HepG2 (cell line): ENCODE results near the gene MGST2. TPM values are rescaled to one million over a fixed set of nuclear protein-coding genes. Genes with fewer than 3 reads are reported as not detected.

Experiments
- ATAC-seq: fragments of 200-7000 bp; cut with Tn5 transposase; 3 replicates; pipeline ENCODE4 v1.9.1; 2020; ENCODE audit warnings: mild to moderate bottlenecking, moderate library complexity
- BruUV-seq: library from RNA; stranded (reverse); fragments of 400-500 nt; replicated peaks from 2 replicates; lab custom pipeline; 2021; lab: Mats Ljungman, UMichigan
- CTCF ChIA-PET: fragments of 300-600 bp; formaldehyde crosslinking; extraction: SDS; loops from one replicate; lab custom pipeline; 2021; ENCODE audit warnings: low total read pairs, inconsistent platforms, low intra/inter-chr PET ratio; lab: Yijun Ruan, JAX
- POLR2A ChIA-PET: fragments of 350-600 bp; sonication (Branson Sonifier 250); formaldehyde crosslinking; loops from one replicate; lab custom pipeline; 2020; ENCODE audit warnings: antibody characterized with exemption, inconsistent platforms; lab: Yijun Ruan, JAX
- DNase-seq: peaks from one replicate; pipeline ENCODE4 v3.0.0-alpha.2; 2015; ENCODE audit warnings: low spot score
- FAIRE-seq: peaks from 3 replicates; lab custom pipeline; 2011; peaks lifted over from hg19 to GRCh38; lab: Jason Lieb, UNC
- H2AFZ ChIP-seq: one replicate; pipeline ENCODE4 v1.6.1; 2011; ENCODE audit warnings: low read length, inconsistent platforms
- H3K27ac ChIP-seq: fragments of 300-600 bp; 3 replicates; pipeline ENCODE4 v1.8.0; 2011; ENCODE audit warnings: mixed run types, mild to moderate bottlenecking, mixed read lengths, low read length, inconsistent platforms; ENCODE audit not compliant: insufficient read depth; ENCODE audit errors: extremely low read length
- H3K27me3 ChIP-seq, 2 experiments: fragments of 200-600 bp in 1 of 2; 2 replicates in 1 of 2; 3 replicates in 1 of 2; pipeline versions ENCODE4 v1.6.0 to v1.8.0; 2011; ENCODE audit warnings: low read length in 2 of 2, mild to moderate bottlenecking in 2 of 2, moderate library complexity in 2 of 2, inconsistent platforms in 1 of 2; ENCODE audit not compliant: insufficient read depth in 2 of 2, control insufficient read depth in 1 of 2
- H3K36me3 ChIP-seq, 2 experiments: fragments of 200-600 bp in 1 of 2; replicated peaks in 1 of 2; 2 replicates in 1 of 2; 3 replicates in 1 of 2; pipeline versions ENCODE4 v1.5.1 to v1.8.0; 2011; ENCODE audit warnings: low read length in 2 of 2, inconsistent platforms in 1 of 2; ENCODE audit not compliant: insufficient read depth in 2 of 2, control insufficient read depth in 1 of 2
- H3K4me1 ChIP-seq: 2 replicates; pipeline ENCODE4 v1.5.1; 2012; ENCODE audit warnings: low read length, inconsistent platforms; ENCODE audit not compliant: insufficient read depth
- H3K4me2 ChIP-seq: 2 replicates; pipeline ENCODE4 v1.6.0; 2011; ENCODE audit warnings: low read depth, low read length, inconsistent platforms
- H3K4me3 ChIP-seq, 3 experiments: fragments of 200-600 bp in 1 of 3; sonication (generic), shearing (Covaris generic) in 1 of 3; replicated peaks in 1 of 3; 2 replicates each; pipeline ENCODE4 v1.5.1; 2011 to 2016; ENCODE audit warnings: low read length in 3 of 3, inconsistent platforms in 2 of 3, low read depth in 2 of 3, mild to moderate bottlenecking in 2 of 3, control low read depth in 1 of 3, mixed read lengths in 1 of 3; ENCODE audit not compliant: insufficient read depth in 1 of 3
- H3K79me2 ChIP-seq: one replicate; pipeline ENCODE4 v1.6.1; 2011; ENCODE audit warnings: low read length, inconsistent platforms; ENCODE audit not compliant: insufficient read depth
- H3K9ac ChIP-seq: 2 replicates; pipeline ENCODE4 v1.6.0; 2011; ENCODE audit warnings: mild to moderate bottlenecking, low read depth, low read length, inconsistent platforms; ENCODE audit not compliant: insufficient read depth
- H3K9me3 ChIP-seq: 2 replicates; pipeline ENCODE4 v1.5.1; 2012; ENCODE audit warnings: mild to moderate bottlenecking, low read length
- H4K20me1 ChIP-seq: 2 replicates; pipeline ENCODE4 v1.6.0; 2011; ENCODE audit warnings: inconsistent platforms, mild to moderate bottlenecking, low read length, moderate library complexity; ENCODE audit not compliant: insufficient read depth
- ARHGAP35 ChIP-seq: sonication (generic); formaldehyde crosslinking; IDR thresholded peaks from 2 replicates; pipeline ENCODE4 v1.9.0; 2022; ENCODE audit warnings: mild to moderate bottlenecking, inconsistent platforms, moderate library complexity, missing genetic modification reagents, borderline replicate concordance
- ASH2L ChIP-seq: fragments of 300-600, 200-600 bp; sonication (generic); IDR thresholded peaks from 2 replicates; pipeline ENCODE4 v1.7.0; 2017; ENCODE audit warnings: low read depth, mild to moderate bottlenecking, moderate library complexity, mixed read lengths, low read length; ENCODE audit not compliant: insufficient read length
- EHMT2 ChIP-seq: fragments of 200-600 bp; sonication (generic); IDR thresholded peaks from 2 replicates; pipeline ENCODE4 v1.7.0; 2017; ENCODE audit warnings: antibody characterized with exemption, low read depth, low read length, borderline replicate concordance
- GRHL1 ChIP-seq: sonication (generic); formaldehyde crosslinking; conservative IDR thresholded peaks from 2 replicates; pipeline ENCODE4 v1.8.0; 2022; ENCODE audit warnings: missing genetic modification reagents
- KDM4B ChIP-seq: sonication (generic); formaldehyde crosslinking; IDR thresholded peaks from 2 replicates; pipeline ENCODE4 v1.4.0; 2020; ENCODE audit warnings: missing genetic modification reagents
- LCORL ChIP-seq, 2 experiments: fragments of 450-650 bp in 1 of 2; sonication (generic) in 1 of 2; formaldehyde crosslinking in 1 of 2; IDR thresholded peaks; 2 replicates each; pipeline versions ENCODE4 v1.5.0 to v1.6.1; 2017 to 2020; ENCODE audit warnings: antibody characterized with exemption in 1 of 2, missing genetic modification reagents in 1 of 2
- ZNF333 ChIP-seq: sonication (generic); formaldehyde crosslinking; IDR thresholded peaks from 2 replicates; pipeline ENCODE4 v1.4.0; 2020; ENCODE audit warnings: mild to moderate bottlenecking, missing genetic modification reagents, borderline replicate concordance
- WGBS: methylation state at CpG from one replicate; pipeline ENCODE4 v1.1.6; 2017; ENCODE audit warnings: low lambda C conversion rate; 5-methylcytosine and 5-hydroxymethylcytosine counted together
- in situ Hi-C: cut with HindIII; loops from 2 replicates; pipeline ENCODE4 v1.10.0; 2017; ENCODE audit warnings: low pct_unique_long_range_greater_than_20kb; ENCODE audit not compliant: extremely low pct_ligation_motif_present
- intact Hi-C: fragments of 100-400 bp; cut with micrococcal nuclease; formaldehyde crosslinking; loops from one replicate; pipeline ENCODE4 v1.10.0; 2022; ENCODE audit not compliant: unreplicated experiment
- polyA plus RNA-seq, 8 experiments: library from polyadenylated mRNA; depleted of rRNA in 3 of 8; stranded (reverse) in 7 of 8; unstranded in 1 of 8; fragments of >200 nt; fragmentation: Illumina TruSeq in 4 of 8; extraction: Trizol in 4 of 8; gene quantifications; 2 replicates each; pipeline versions ENCODE4 v1.2.1 to v1.2.3, GENCODE V29; 2011 to 2016; ENCODE audit warnings: low read depth in 4 of 8, missing spikeins in 1 of 8, mixed read lengths in 1 of 8; ENCODE audit not compliant: insufficient read depth in 1 of 8
- total RNA-seq, 5 experiments: library from RNA; depleted of rRNA; stranded (reverse); fragments of >200 nt; fragmentation: Illumina TruSeq; extraction: Trizol; gene quantifications; 2 replicates each; pipeline ENCODE4 v1.2.3, GENCODE V29; 2016; ENCODE audit warnings: low read depth in 1 of 5

Gene MGST2
- total and polyA plus RNA-seq, 2 of the 13 experiments (the other 11 are each of a cell fraction or from before 2014, with no cell fraction given), result 205 to 416 TPM

- Histone ChIP-seq H3K4me1 (peaks cover 11% of the 10 kb centered on the region), H3K27ac (no peak overlapping the region), H3K79me2 (no peaks in the 10 kb centered on the region), H4K20me1 (no peaks in the 10 kb centered on the region)
- POLR2A ChIA-PET, result no interaction called here
- DNase-seq, result no peak
- no peak for TF ChIP-seq EHMT2
- TF ChIP-seq KDM4B (CRISPR knock-in tag), result no peak
- TF ChIP-seq ASH2L, result no peak
- no peak for TF ChIP-seq GRHL1 (CRISPR knock-in tag)
- TF ChIP-seq ZNF333 (CRISPR knock-in tag), result no peak
- TF ChIP-seq ARHGAP35 (CRISPR knock-in tag), result no peak
- TF ChIP-seq LCORL (IDR thresholded peaks at IDR 0.05), result no peak
- no peak for TF ChIP-seq LCORL (CRISPR knock-in tag; IDR thresholded peaks at IDR 0.05)
- TF ChIP-seq, all 625 proteins: peak for 0
- CTCF ChIA-PET, result no interaction called here
- Histone ChIP-seq H3K9ac (no peak overlapping the region), H3K27me3 (peaks cover 0 to 1% of the 10 kb centered on the region in 2 experiments; a peak in 1 of 5 replicates), H2AFZ (no peak overlapping the region), H3K4me3 (no peak overlapping the region), H3K9me3 (peaks cover 9% of the 10 kb centered on the region; the same call in 1 of the 2 replicates), H3K4me2 (no peak overlapping the region), H3K36me3 (no peaks in the 10 kb centered on the region)
- WGBS, result 72% methylated on average over 5 of the region's 5 CpGs
- no peak for ATAC-seq
- intact Hi-C loops (no loop called here), in situ Hi-C loops (no loop called here)
- no peak for FAIRE-seq
- no TSS peak for BruUV-seq
Measured at GRCh38 chr4:139639654-139640053, 26.0 kb upstream of the MGST2 start.
